NB4 (cell line): Measurements from ENCODE around the gene LRIG2.

Experiments
- DNase-seq: peaks from one replicate; pipeline ENCODE4 v3.0.0; 2010; ENCODE audit warnings: low read depth
- H3K4me3 ChIP-seq: one replicate; pipeline ENCODE4 v1.5.1; 2011; ENCODE audit warnings: mild to moderate bottlenecking, low read depth, low read length, moderate library complexity
- MYC ChIP-seq: IDR thresholded peaks from 2 replicates; pipeline ENCODE4 v1.6.1; 2011; ENCODE audit warnings: low read depth, low read length
- POLR2A ChIP-seq: IDR thresholded peaks from 2 replicates; pipeline ENCODE4 v1.6.1; 2011; ENCODE audit warnings: mild to moderate bottlenecking; ENCODE audit not compliant: insufficient read length; ENCODE audit errors: extremely low read depth
- TF ChIP-seq, protein P1 (sequence below): IDR thresholded peaks from 2 replicates; pipeline ENCODE4 v1.6.1; 2011; ENCODE audit warnings: low read depth, low read length
- TF ChIP-seq, protein P2 (sequence below): IDR thresholded peaks from one replicate; pipeline ENCODE4 v1.5.1; 2012; ENCODE audit warnings: low read depth, low read length

LRIG2 gene

GRCh38 chr1:113170519-113170918 lies 97.5 kb downstream of the LRIG2 start:
- TF ChIP-seq, protein P1, sequence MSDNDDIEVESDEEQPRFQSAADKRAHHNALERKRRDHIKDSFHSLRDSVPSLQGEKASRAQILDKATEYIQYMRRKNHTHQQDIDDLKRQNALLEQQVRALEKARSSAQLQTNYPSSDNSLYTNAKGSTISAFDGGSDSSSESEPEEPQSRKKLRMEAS, result no peak
- no peak for TF ChIP-seq MYC
- no peak for TF ChIP-seq POLR2A
- TF ChIP-seq, protein P2, sequence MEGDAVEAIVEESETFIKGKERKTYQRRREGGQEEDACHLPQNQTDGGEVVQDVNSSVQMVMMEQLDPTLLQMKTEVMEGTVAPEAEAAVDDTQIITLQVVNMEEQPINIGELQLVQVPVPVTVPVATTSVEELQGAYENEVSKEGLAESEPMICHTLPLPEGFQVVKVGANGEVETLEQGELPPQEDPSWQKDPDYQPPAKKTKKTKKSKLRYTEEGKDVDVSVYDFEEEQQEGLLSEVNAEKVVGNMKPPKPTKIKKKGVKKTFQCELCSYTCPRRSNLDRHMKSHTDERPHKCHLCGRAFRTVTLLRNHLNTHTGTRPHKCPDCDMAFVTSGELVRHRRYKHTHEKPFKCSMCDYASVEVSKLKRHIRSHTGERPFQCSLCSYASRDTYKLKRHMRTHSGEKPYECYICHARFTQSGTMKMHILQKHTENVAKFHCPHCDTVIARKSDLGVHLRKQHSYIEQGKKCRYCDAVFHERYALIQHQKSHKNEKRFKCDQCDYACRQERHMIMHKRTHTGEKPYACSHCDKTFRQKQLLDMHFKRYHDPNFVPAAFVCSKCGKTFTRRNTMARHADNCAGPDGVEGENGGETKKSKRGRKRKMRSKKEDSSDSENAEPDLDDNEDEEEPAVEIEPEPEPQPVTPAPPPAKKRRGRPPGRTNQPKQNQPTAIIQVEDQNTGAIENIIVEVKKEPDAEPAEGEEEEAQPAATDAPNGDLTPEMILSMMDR, result no peak
- DNase-seq, result no peak
- H3K4me3 ChIP-seq, result no peak overlapping the region

GRCh38 chr1:113178106-113178505 lies 105.1 kb downstream of the LRIG2 start:
- no peak for DNase-seq
- TF ChIP-seq, protein P2, result no peak
- no peak for TF ChIP-seq POLR2A
- TF ChIP-seq, protein P1, result no peak
- TF ChIP-seq MYC, result no peak
- H3K4me3 ChIP-seq, result no peak overlapping the region

DNA sequence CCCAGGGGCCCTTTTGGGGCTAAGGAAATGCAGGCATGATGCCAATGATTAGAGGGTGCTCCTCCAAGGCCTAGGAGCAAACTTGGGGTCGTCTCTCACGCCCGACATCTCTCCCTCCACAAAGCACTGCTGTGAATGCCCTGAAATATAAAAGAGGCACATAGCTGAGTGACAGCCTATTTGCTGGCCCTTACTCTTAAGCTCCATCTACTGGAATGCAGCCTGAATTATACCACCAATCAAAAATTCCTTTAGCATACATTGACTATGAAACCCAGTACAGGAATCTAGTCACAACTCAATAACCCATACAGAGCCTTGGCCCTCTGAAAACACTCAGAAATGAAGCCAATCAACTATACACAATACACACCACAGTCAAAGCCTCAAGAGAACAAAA lies 105.5 kb downstream of the LRIG2 start:
- TF ChIP-seq, protein P2, result no peak
- TF ChIP-seq POLR2A (no peak), MYC (no peak)
- TF ChIP-seq, protein P1, result no peak
- DNase-seq, result no peak
- no peak overlapping the region for H3K4me3 ChIP-seq
